DMS53 (cell line): Measurements from ENCODE around the gene PRM3.

ENCODE experiments used
- DNase-seq: peaks from one replicate; lab custom pipeline; 2025; lab: John Stamatoyannopoulos, UW

PRM3 gene

GRCh38 chr16:11272921-11273720 is at the start of gene PRM3:
PRM3 (minus strand) TSS chr16:11273629; CDS start chr16:11273595, 34 bp downstream.
- no peak for DNase-seq

GRCh38 chr16:11322823-11323222 is 49.4 kb upstream of the PRM3 start:
- no peak for DNase-seq

- DNase-seq = no peak
Observed at GRCh38 chr16:11321662-11322061, 48.2 kb upstream of the PRM3 start.

GRCh38 chr16:11320170-11320569 is 46.7 kb upstream of the PRM3 start:
- DNase-seq = peak; percentile 75

GRCh38 chr16:11319529-11320146 is 46.2 kb upstream of the PRM3 start:
- DNase-seq = peak; percentile 36

- DNase-seq = no peak
Observed at GRCh38 chr16:11318817-11319216, 45.4 kb upstream of the PRM3 start.

GRCh38 chr16:11316331-11317015 is 43.0 kb upstream of the PRM3 start:
- DNase-seq = no peak

GRCh38 chr16:11315510-11315909 is 42.1 kb upstream of the PRM3 start:
- no peak for DNase-seq

- no peak for DNase-seq
Observed at GRCh38 chr16:11314309-11314894, 41.0 kb upstream of the PRM3 start.

GRCh38 chr16:11313493-11314308 is 40.3 kb upstream of the PRM3 start:
- no peak for DNase-seq

GRCh38 chr16:11312718-11313492 is 39.5 kb upstream of the PRM3 start:
- DNase-seq = peak; percentile 46

GRCh38 chr16:11310997-11311561 is 37.6 kb upstream of the PRM3 start:
- no peak for DNase-seq

GRCh38 chr16:11310634-11310977 is 37.2 kb upstream of the PRM3 start:
- DNase-seq = no peak

GRCh38 chr16:11309895-11310633 is 36.6 kb upstream of the PRM3 start:
- DNase-seq = peak; percentile 53

- peak; percentile 7 for DNase-seq
Observed at GRCh38 chr16:11308493-11309283, 35.3 kb upstream of the PRM3 start.

- DNase-seq = no peak
Observed at GRCh38 chr16:11307639-11308492, 34.4 kb upstream of the PRM3 start.

- no peak for DNase-seq
Observed at GRCh38 chr16:11306997-11307638, 33.7 kb upstream of the PRM3 start.

GRCh38 chr16:11306381-11306780 is 33.0 kb upstream of the PRM3 start:
- no peak for DNase-seq
